ENCODE data around the gene DPYSL5. TPM values are rescaled to one million over a fixed set of nuclear protein-coding genes. Genes with fewer than 3 reads are reported as not detected.

DPYSL5 gene
- total and polyA plus RNA-seq, 10 of the 15 experiments (the other 5 are each of a cell fraction or from before 2014, with no cell fraction given) = not detected

GRCh38 chr2:26911911-26912861 is 64.3 kb downstream of the DPYSL5 start:
- Histone ChIP-seq H3K79me2 (ENCODE audit: control insufficient read depth, insufficient read depth, low read length) (no peaks in the 10 kb centered on the region), H3K4me3 (no peak overlapping the region), H3K27me3 (replicated peaks in 1 of 2; ENCODE audit: control insufficient read depth in 2 of 2, insufficient read depth in 2 of 2, low read length in 1 of 2) (peaks cover 0 to 6% of the 10 kb centered on the region in 2 experiments; a peak in 3 of 4 replicates), H3K4me1 (ENCODE audit: control insufficient read depth, insufficient read depth, low read length) (no peaks in the 10 kb centered on the region), H2AFZ (ENCODE audit: control insufficient read depth, low read depth, low read length) (no peak overlapping the region), H3K36me3 (ENCODE audit: control insufficient read depth in 2 of 2, insufficient read depth in 2 of 2, low read length in 1 of 2) (no peaks in the 10 kb centered on the region), H3K27ac (ENCODE audit: control insufficient read depth, insufficient read depth) (no peak overlapping the region), H4K20me1 (ENCODE audit: control insufficient read depth, insufficient read depth) (no peaks in the 10 kb centered on the region), H3K9ac (ENCODE audit: control insufficient read depth, insufficient read depth, low read length) (no peak overlapping the region), H3K4me2 (ENCODE audit: control insufficient read depth, insufficient read depth) (no peak overlapping the region), H3K9me3 (replicated peaks; ENCODE audit: control insufficient read depth, insufficient read depth, low read length) (no peaks in the 10 kb centered on the region)
- BruUV-seq (replicated peaks) = no TSS peak
- in situ Hi-C loops (cut with MboI) = no loop called here
- DNase-seq (ENCODE audit: low read depth, low spot score) (no peak), FAIRE-seq (no peak), ATAC-seq (no peak)
- TF ChIP-seq IKZF1 (conservative IDR thresholded peaks at IDR 0.05) (no peak), ZBED1 (IDR thresholded peaks at IDR 0.05; ENCODE audit: borderline replicate concordance) (no peak), NFXL1 (IDR thresholded peaks at IDR 0.05; ENCODE audit: borderline replicate concordance) (no peak), ATF3 (IDR thresholded peaks at IDR 0.05; ENCODE audit: borderline replicate concordance, extremely low read depth, low read depth, low read length) (no peak), NR2C2 (IDR thresholded peaks at IDR 0.05; ENCODE audit: borderline replicate concordance, control insufficient read depth, insufficient read length, low read depth) (no peak)
- CTCF ChIA-PET = no interaction called here
- SMC1A ChIA-PET (ENCODE audit: uncharacterized antibody, unreplicated experiment) = no interaction called here
- POLR2A ChIA-PET = interaction anchor here (0.5 kb wide), 1 partner anchor 92 kb away, joined by 4 read pairs; no protein-coding TSS in a partner anchor
- intact Hi-C loops (cut with micrococcal nuclease; ENCODE audit: unreplicated experiment) = no loop called here
- RAD21 ChIA-PET (ENCODE audit: unreplicated experiment) = no interaction called here
- WGBS (ENCODE audit: insufficient coverage, insufficient replicate concordance, low lambda C conversion rate, missing lambda C conversion rate) = 25% methylated on average over 23 of the region's 23 CpGs

- CTCF ChIA-PET = interaction anchor here (1.1 kb wide), 1 partner anchor 9 kb away, joined by 5 read pairs; no protein-coding TSS in a partner anchor
- WGBS (ENCODE audit: insufficient coverage, insufficient replicate concordance, low lambda C conversion rate, missing lambda C conversion rate) = 34% methylated on average over 2 of the region's 2 CpGs
- FAIRE-seq = no peak
- no peak for TF ChIP-seq IRF5 (IDR thresholded peaks at IDR 0.05; ENCODE audit: borderline replicate concordance)
- no peak for TF ChIP-seq PBX3 (IDR thresholded peaks at IDR 0.05; ENCODE audit: insufficient replicate concordance, low read depth, low read length)
- TF ChIP-seq USF1 (IDR thresholded peaks at IDR 0.05; ENCODE audit: borderline replicate concordance, extremely low read length, insufficient read depth, low read depth, low read length) = no peak
- TF ChIP-seq SMC3 (IDR thresholded peaks at IDR 0.05; ENCODE audit: borderline replicate concordance, low read length) = no peak
Measured at GRCh38 chr2:26913606-26913998, 65.7 kb downstream of the DPYSL5 start.

More at GRCh38 chr2:26913606-26913998, 65.7 kb downstream of the DPYSL5 start:
- H3K4me3 ChIP-seq = no peak overlapping the region
- intact Hi-C loops (cut with micrococcal nuclease; ENCODE audit: unreplicated experiment) = no loop called here
- in situ Hi-C loops (cut with MboI) = no loop called here
- ATAC-seq = no peak
- H2AFZ ChIP-seq (ENCODE audit: control insufficient read depth, low read depth, low read length) = no peak overlapping the region
- no peak overlapping the region for H3K27ac ChIP-seq (ENCODE audit: control insufficient read depth, insufficient read depth)
- H3K27me3 ChIP-seq (replicated peaks in 1 of 2; ENCODE audit: control insufficient read depth in 2 of 2, insufficient read depth in 2 of 2, low read length in 1 of 2) = peaks cover 0 to 6% of the 10 kb centered on the region in 2 experiments; a peak in 3 of 4 replicates
- no peaks in the 10 kb centered on the region for H3K4me1 ChIP-seq (ENCODE audit: control insufficient read depth, insufficient read depth, low read length)
- H3K4me2 ChIP-seq (ENCODE audit: control insufficient read depth, insufficient read depth) = no peak overlapping the region
- H4K20me1 ChIP-seq (ENCODE audit: control insufficient read depth, insufficient read depth) = no peaks in the 10 kb centered on the region
- ChIA-PET POLR2A (no interaction called here), SMC1A (ENCODE audit: uncharacterized antibody, unreplicated experiment) (interaction anchor here (0.7 kb wide), 1 partner anchor 51 kb away, joined by 4 read pairs; no protein-coding TSS in a partner anchor), RAD21 (ENCODE audit: unreplicated experiment) (no interaction called here)
- no peak for DNase-seq (ENCODE audit: low read depth, low spot score)
- no TSS peak for BruUV-seq (replicated peaks)
- H3K9me3 ChIP-seq (replicated peaks; ENCODE audit: control insufficient read depth, insufficient read depth, low read length) = no peaks in the 10 kb centered on the region
- no peak overlapping the region for H3K9ac ChIP-seq (ENCODE audit: control insufficient read depth, insufficient read depth, low read length)
- H3K79me2 ChIP-seq (ENCODE audit: control insufficient read depth, insufficient read depth, low read length) = no peaks in the 10 kb centered on the region
- H3K36me3 ChIP-seq (ENCODE audit: control insufficient read depth in 2 of 2, insufficient read depth in 2 of 2, low read length in 1 of 2) = no peaks in the 10 kb centered on the region

All from GM12878 (cell line).